ENCODE results near the gene OR6A2. TPM values are rescaled to one million over a fixed set of nuclear protein-coding genes. Genes with fewer than 3 reads are reported as not detected.

OR6A2 gene
- total and polyA plus RNA-seq, 10 of the 15 experiments (the other 5 are each of a cell fraction or from before 2014, with no cell fraction given): 0.04 to 0.17 TPM; not detected in 8

DNA sequence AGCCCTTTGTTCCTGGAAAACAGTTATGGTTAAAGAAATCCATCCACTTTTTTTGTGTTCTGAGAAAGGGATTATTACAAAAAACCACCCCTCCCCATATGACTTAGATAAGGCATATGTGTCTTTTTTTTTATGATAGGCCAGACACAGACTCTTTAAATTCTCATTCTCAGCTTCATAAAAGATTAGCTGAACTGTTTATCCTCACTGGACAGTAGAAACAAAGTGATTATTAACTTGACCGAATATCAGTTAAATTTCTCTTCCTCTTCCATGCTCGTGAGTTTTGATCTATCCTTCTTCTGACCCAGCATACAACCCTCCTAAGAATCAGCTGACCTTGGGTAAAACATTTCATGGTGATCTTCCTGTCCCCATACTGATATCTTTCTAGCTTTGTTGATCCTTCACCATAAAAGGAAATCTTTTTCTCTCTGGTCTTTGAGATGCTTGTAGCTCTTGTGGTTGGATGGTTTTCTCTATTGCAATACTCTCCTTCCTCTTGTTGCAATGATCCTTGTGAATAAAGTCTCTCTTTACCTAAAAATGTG, 53.9 kb downstream of the OR6A2 start (continued):
- TF ChIP-seq ATF7 (IDR thresholded peaks at IDR 0.05; ENCODE audit: low read depth) (no peak), HDAC6 (IDR thresholded peaks at IDR 0.05; ENCODE audit: unreplicated experiment) (no peak), MEF2A (IDR thresholded peaks at IDR 0.05; ENCODE audit: insufficient read depth, low read depth, low read length) (0 out of 2 replicates have a peak, but pooled peaks have one; percentile 10)

DNA sequence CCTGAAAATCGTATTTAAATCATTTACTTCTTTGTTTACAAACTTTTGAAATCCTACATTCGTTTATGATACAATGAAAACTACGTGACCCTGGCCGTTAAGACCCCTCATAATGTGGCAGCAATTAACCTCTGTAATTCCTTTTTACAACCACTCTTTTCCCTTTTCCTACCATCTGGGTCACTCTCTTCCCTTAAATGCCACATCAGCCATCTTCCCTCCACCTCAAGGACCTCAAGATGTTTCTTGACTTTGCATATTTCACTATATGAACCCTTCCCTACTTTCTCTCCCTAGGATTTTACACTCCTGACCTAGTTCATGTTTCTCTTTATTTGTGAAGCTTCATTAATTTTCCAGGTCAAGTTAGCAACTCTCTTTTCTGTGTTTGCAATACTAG, 54.5 kb downstream of the OR6A2 start:
- Histone ChIP-seq H2AFZ (ENCODE audit: control insufficient read depth, low read depth, low read length) (no peak overlapping the region), H3K27ac (ENCODE audit: control insufficient read depth, insufficient read depth) (peak overlapping the region; percentile 99), H3K27me3 (replicated peaks in 1 of 2; ENCODE audit: control insufficient read depth in 2 of 2, insufficient read depth in 2 of 2, low read length in 1 of 2) (no peaks in the 10 kb centered on the region), H3K4me2 (ENCODE audit: control insufficient read depth, insufficient read depth) (peak overlapping the region; percentile 90), H3K9me3 (replicated peaks; ENCODE audit: control insufficient read depth, insufficient read depth, low read length) (no peaks in the 10 kb centered on the region; the same call in 2 of the 3 replicates), H3K9ac (ENCODE audit: control insufficient read depth, insufficient read depth, low read length) (peak overlapping the region; percentile 94), H3K4me1 (ENCODE audit: control insufficient read depth, insufficient read depth, low read length) (peaks cover 22% of the 10 kb centered on the region; the same call in 1 of the 2 replicates), H3K79me2 (ENCODE audit: control insufficient read depth, insufficient read depth, low read length) (peaks cover 55% of the 10 kb centered on the region), H3K36me3 (ENCODE audit: control insufficient read depth in 2 of 2, insufficient read depth in 2 of 2, low read length in 1 of 2) (no peaks in the 10 kb centered on the region), H3K4me3 (peak overlapping the region; percentile 71), H4K20me1 (ENCODE audit: control insufficient read depth, insufficient read depth) (no peaks in the 10 kb centered on the region)
- no TSS peak for BruUV-seq (replicated peaks)
- no peak for FAIRE-seq
- intact Hi-C loops (cut with micrococcal nuclease; ENCODE audit: unreplicated experiment) (loop anchor here (5.0 to 10.0 kb wide), 4 partner anchors 133 to 1050 kb away; partner anchors contain the start of genes CNGA4, FHIP1B, PPFIBP2 and TAF10), in situ Hi-C loops (cut with MboI) (loop anchor here (10.0 kb wide), 1 partner anchor 1120 kb away; the partner anchor contains the start of gene TRIM34)
- no peak for DNase-seq (ENCODE audit: low read depth, low spot score)
- POLR2A ChIA-PET: interaction anchor here (0.7 to 4.3 kb wide), 4 partner anchors 8 to 133 kb away, joined by 3 to 28 read pairs (median 7); partner anchors contain the start of genes TAF10 and TPP1
- CTCF ChIA-PET: interaction anchor here (0.7 to 17.5 kb wide), 11 partner anchors 5 to 769 kb away, joined by 3 to 728 read pairs (median 4); partner anchors contain the start of genes MRPL17, OR2AG2, PPFIBP2 and TPP1
- SMC1A ChIA-PET (ENCODE audit: uncharacterized antibody, unreplicated experiment): interaction anchor here (0.9 to 18.2 kb wide), 9 partner anchors 5 to 138 kb away, joined by 3 to 420 read pairs (median 5); partner anchors contain the start of genes OR2AG2 and TAF10
- WGBS (ENCODE audit: insufficient coverage, insufficient replicate concordance, low lambda C conversion rate, missing lambda C conversion rate): 37% methylated on average over 4 of the region's 4 CpGs
- RAD21 ChIA-PET (ENCODE audit: unreplicated experiment): interaction anchor here (0.8 to 4.2 kb wide), 5 partner anchors 9 to 366 kb away, joined by 3 to 46 read pairs (median 6); partner anchors contain the start of gene MRPL17
- TF ChIP-seq MYB (IDR thresholded peaks at IDR 0.05; ENCODE audit: borderline replicate concordance, low read depth, low read length) (no peak), RCOR1 (conservative IDR thresholded peaks at IDR 0.05; ENCODE audit: low read depth, low read length) (no peak), MLLT1 (IDR thresholded peaks at IDR 0.05) (no peak), HDAC2 (IDR thresholded peaks at IDR 0.05) (no peak), NBN (IDR thresholded peaks at IDR 0.05) (0 out of 2 replicates have a peak, but pooled peaks have one; percentile 16), SMAD5 (IDR thresholded peaks at IDR 0.05; ENCODE audit: low read depth) (no peak), PML (IDR thresholded peaks at IDR 0.05; ENCODE audit: low read length) (no peak), TARDBP (IDR thresholded peaks at IDR 0.05; ENCODE audit: borderline replicate concordance) (no peak), MTA2 (IDR thresholded peaks at IDR 0.05; ENCODE audit: low read depth) (no peak), ZNF207 (IDR thresholded peaks at IDR 0.05; ENCODE audit: borderline replicate concordance) (no peak), BRCA1 (IDR thresholded peaks at IDR 0.05; ENCODE audit: low read depth, low read length) (no peak), IKZF2 (IDR thresholded peaks at IDR 0.05) (no peak), GATAD2B (conservative IDR thresholded peaks at IDR 0.05; ENCODE audit: low read depth) (no peak), SP1 (IDR thresholded peaks at IDR 0.05; ENCODE audit: low read depth, low read length) (no peak)
- TF ChIP-seq, protein P1, sequence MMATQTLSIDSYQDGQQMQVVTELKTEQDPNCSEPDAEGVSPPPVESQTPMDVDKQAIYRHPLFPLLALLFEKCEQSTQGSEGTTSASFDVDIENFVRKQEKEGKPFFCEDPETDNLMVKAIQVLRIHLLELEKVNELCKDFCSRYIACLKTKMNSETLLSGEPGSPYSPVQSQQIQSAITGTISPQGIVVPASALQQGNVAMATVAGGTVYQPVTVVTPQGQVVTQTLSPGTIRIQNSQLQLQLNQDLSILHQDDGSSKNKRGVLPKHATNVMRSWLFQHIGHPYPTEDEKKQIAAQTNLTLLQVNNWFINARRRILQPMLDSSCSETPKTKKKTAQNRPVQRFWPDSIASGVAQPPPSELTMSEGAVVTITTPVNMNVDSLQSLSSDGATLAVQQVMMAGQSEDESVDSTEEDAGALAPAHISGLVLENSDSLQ (IDR thresholded peaks at IDR 0.05): peak; percentile 6; the same call in 1 of the 2 replicates
- no peak for ATAC-seq
